Endometrial microvascular endothelial cells (primary cell): ENCODE results near the gene SIM1. TPM values are rescaled to one million over a fixed set of nuclear protein-coding genes. Genes with fewer than 3 reads are reported as not detected.

Source experiments
- in situ Hi-C: cut with HindIII; loops from 2 replicates; pipeline ENCODE4 v1.10.0; 2017; ENCODE audit warnings: low sequenced_read_pairs, low pct_unique_long_range_greater_than_20kb; ENCODE audit errors: inconsistent ontology term
- total RNA-seq: library from RNA; depleted of rRNA; stranded (reverse); fragments of >200 nt; gene quantifications from one replicate; pipeline ENCODE4 v1.2.3, GENCODE V29; 2015; ENCODE audit errors: inconsistent ontology term

Gene SIM1
- total RNA-seq, 1 donor from 2014 or later: 0.19 TPM

GRCh38 chr6:100475554-100476320 is 11.0 kb upstream of the SIM1 start:
- in situ Hi-C loops: no loop called here

GRCh38 chr6:100473182-100473581 is 8.5 kb upstream of the SIM1 start:
- in situ Hi-C loops: loop anchor here (25.0 kb wide), 2 partner anchors 186 to 361 kb away; no protein-coding TSS in a partner anchor

GRCh38 chr6:100472674-100473073 is 8.0 kb upstream of the SIM1 start:
- in situ Hi-C loops: loop anchor here (25.0 kb wide), 2 partner anchors 185 to 360 kb away; no protein-coding TSS in a partner anchor

GRCh38 chr6:100470422-100471120 is 5.8 kb upstream of the SIM1 start:
- in situ Hi-C loops: loop anchor here (25.0 kb wide), 2 partner anchors 183 to 358 kb away; no protein-coding TSS in a partner anchor

- in situ Hi-C loops: loop anchor here (10.0 to 25.0 kb wide), 3 partner anchors 74 to 357 kb away; no protein-coding TSS in a partner anchor
Observed at GRCh38 chr6:100469101-100469859, 4.6 kb upstream of the SIM1 start.

- in situ Hi-C loops: loop anchor here (10.0 to 25.0 kb wide), 3 partner anchors 73 to 356 kb away; no protein-coding TSS in a partner anchor
Observed at GRCh38 chr6:100468016-100468622, 3.4 kb upstream of the SIM1 start.

- in situ Hi-C loops: loop anchor here (10.0 to 25.0 kb wide), 3 partner anchors 73 to 355 kb away; no protein-coding TSS in a partner anchor
Observed at GRCh38 chr6:100467129-100468015, 2.7 kb upstream of the SIM1 start.

- in situ Hi-C loops: loop anchor here (10.0 to 25.0 kb wide), 3 partner anchors 72 to 354 kb away; no protein-coding TSS in a partner anchor
Observed at GRCh38 chr6:100466410-100467128, 1.8 kb upstream of the SIM1 start.

- in situ Hi-C loops: loop anchor here (10.0 to 25.0 kb wide), 3 partner anchors 71 to 354 kb away; no protein-coding TSS in a partner anchor
Observed at GRCh38 chr6:100465701-100466409, 1.1 kb upstream of the SIM1 start.

- in situ Hi-C loops: loop anchor here (10.0 to 25.0 kb wide), 3 partner anchors 70 to 352 kb away; no protein-coding TSS in a partner anchor
Observed at GRCh38 chr6:100464162-100464851, 414 bp downstream of the SIM1 start.

- in situ Hi-C loops: loop anchor here (10.0 to 25.0 kb wide), 3 partner anchors 69 to 351 kb away; no protein-coding TSS in a partner anchor
Observed at GRCh38 chr6:100463630-100464161, 1.0 kb downstream of the SIM1 start.

GRCh38 chr6:100462706-100463629 is 1.8 kb downstream of the SIM1 start:
- in situ Hi-C loops: loop anchor here (10.0 to 25.0 kb wide), 3 partner anchors 68 to 351 kb away; no protein-coding TSS in a partner anchor

- in situ Hi-C loops: loop anchor here (10.0 to 25.0 kb wide), 3 partner anchors 67 to 350 kb away; no protein-coding TSS in a partner anchor
Observed at GRCh38 chr6:100461917-100462705, 2.6 kb downstream of the SIM1 start.
